HG02852 (cell line): ENCODE results near the gene CHMP1A.
"Not testable (repeated sequence)": the region's sequence is repeated elsewhere in the genome, so short reads cannot be mapped to it uniquely, and the experiment has no call there.

Experiments
- ATAC-seq: cut with Tn5 transposase; IDR thresholded peaks from one replicate; pipeline ENCODE4 v1.9.1; 2021; ENCODE audit warnings: mild to moderate bottlenecking, moderate library complexity; ENCODE audit not compliant: unreplicated experiment

CHMP1A gene

GRCh38 chr16:89657442-89658220 is at the start of gene CHMP1A, which contains the start of gene SPATA33:
Gene CHMP1A, minus strand, starts transcription at chr16:89657708. Its CDS starts 120 bp downstream, at chr16:89657588.
Gene SPATA33, plus strand, starts transcription at chr16:89657836. Its CDS starts 76 bp downstream, at chr16:89657912.
- peak; percentile 90 for ATAC-seq

GRCh38 chr16:89706518-89707260 is 49.2 kb upstream of the CHMP1A start:
- no peak for ATAC-seq

GRCh38 chr16:89705006-89705405 is 47.5 kb upstream of the CHMP1A start:
- ATAC-seq = no peak

GRCh38 chr16:89704281-89704680 is 46.8 kb upstream of the CHMP1A start:
- no peak for ATAC-seq

GRCh38 chr16:89701425-89702406 is 44.2 kb upstream of the CHMP1A start, which contains the start of gene SPATA2L:
Gene SPATA2L, minus strand, starts transcription at chr16:89701705. Its CDS starts 473 bp downstream, at chr16:89701232.
- ATAC-seq = peak; percentile 68

- no peak for ATAC-seq
Observed at GRCh38 chr16:89700649-89701424, 43.3 kb upstream of the CHMP1A start.

- peak; percentile 43 for ATAC-seq
Observed at GRCh38 chr16:89700100-89700648, 42.7 kb upstream of the CHMP1A start.

- ATAC-seq = not testable (repeated sequence)
Observed at GRCh38 chr16:89699629-89700099, 42.2 kb upstream of the CHMP1A start.

- ATAC-seq = not testable (repeated sequence)
Observed at GRCh38 chr16:89698717-89699116, 41.2 kb upstream of the CHMP1A start.

GRCh38 chr16:89697616-89698331 is 40.3 kb upstream of the CHMP1A start:
- no peak for ATAC-seq

GRCh38 chr16:89697161-89697615 is 39.7 kb upstream of the CHMP1A start:
- ATAC-seq = no peak

GRCh38 chr16:89696670-89697128 is 39.2 kb upstream of the CHMP1A start:
- ATAC-seq = no peak

GRCh38 chr16:89695875-89696669 is 38.6 kb upstream of the CHMP1A start:
- ATAC-seq = no peak

GRCh38 chr16:89695086-89695874 is 37.8 kb upstream of the CHMP1A start:
- ATAC-seq = no peak

GRCh38 chr16:89694784-89695085 is 37.2 kb upstream of the CHMP1A start:
- ATAC-seq = not testable (repeated sequence)

- ATAC-seq = no peak
Observed at GRCh38 chr16:89693931-89694783, 36.6 kb upstream of the CHMP1A start.
